ENCODE data around the gene CTNNA2.

The CTNNA2 gene

GRCh38 chr2:79715338-79715737 lies 202.5 kb downstream of the CTNNA2 start:
- DNase-seq = no peak

- no peak for DNase-seq
These were observed 203.4 kb downstream of the CTNNA2 start for GRCh38 chr2:79716266-79716665.

DNA sequence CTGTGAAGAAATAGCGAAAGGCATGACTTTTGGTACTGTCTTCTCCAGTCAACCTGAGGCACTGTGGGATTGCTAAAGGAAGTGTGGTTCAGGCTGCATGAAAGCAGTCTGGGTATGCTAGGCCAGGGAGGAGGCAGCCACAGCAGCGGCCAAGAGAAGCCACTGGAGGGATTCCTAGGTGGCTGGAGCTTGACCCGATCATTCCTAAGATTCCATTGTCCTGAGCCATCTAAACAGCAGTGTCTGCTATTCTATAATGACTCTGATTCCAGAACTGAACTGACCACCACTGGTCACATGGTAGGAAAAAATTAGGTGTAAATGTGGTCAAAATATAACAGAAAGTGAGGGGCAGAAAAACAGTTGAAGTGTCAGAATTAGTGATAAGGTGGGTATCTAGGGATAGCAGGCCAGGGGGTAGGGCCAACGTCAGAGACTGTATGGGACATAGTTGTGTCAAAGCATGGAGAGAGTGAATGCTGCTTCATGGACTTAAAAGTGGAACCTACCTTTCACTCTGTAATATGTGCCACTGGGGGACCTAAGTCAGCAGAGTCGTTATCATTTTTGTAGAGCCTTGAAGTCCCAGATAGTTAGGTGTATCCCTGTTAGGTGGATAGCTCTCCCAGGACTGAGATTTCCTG lies 204.6 kb downstream of the CTNNA2 start:
- DNase-seq = no peak

GRCh38 chr2:79721061-79721460 lies 208.2 kb downstream of the CTNNA2 start:
- no peak for DNase-seq

GRCh38 chr2:79721966-79722365 lies 209.1 kb downstream of the CTNNA2 start:
- no peak for DNase-seq

DNA sequence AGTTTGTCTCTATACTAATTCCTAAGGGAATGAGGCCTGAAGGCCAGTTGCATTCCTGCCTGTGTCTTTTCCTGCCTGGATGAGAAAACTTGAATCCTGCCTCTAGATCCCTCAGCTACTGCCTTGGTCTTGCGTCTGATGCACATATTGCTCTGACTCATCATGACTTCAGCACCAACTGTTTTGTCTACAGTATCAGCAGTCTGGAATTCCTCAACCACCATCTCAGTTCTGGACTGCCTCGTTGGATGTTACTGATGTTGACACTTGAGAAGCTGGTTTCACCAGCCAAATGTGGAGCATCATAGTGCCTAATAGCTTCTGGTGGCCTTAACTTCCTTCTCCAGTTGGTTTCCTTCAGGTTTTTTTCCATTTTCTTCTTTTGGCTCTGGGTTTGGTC lies 211.0 kb downstream of the CTNNA2 start:
- DNase-seq = no peak

DNA sequence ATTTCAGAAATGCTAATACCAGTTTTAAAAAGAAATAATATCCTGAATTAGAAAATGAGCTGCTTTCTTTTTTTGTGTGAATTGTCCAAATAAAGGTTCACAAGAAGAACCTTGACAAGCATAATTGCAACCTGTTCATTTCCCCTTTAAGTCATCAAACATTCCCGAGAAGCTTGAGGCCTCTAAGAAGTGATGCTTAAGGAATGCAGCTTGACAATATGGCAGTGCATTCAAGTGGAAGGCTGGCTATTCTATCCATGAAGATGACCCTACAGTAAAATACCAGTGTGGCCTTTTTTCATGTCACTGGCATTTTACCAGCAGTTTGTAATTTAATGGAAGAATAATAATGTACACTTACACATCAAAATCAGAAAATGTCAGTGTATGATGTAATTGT lies 216.7 kb downstream of the CTNNA2 start:
- DNase-seq = no peak

- no peak for DNase-seq
These were observed 221.7 kb downstream of the CTNNA2 start for GRCh38 chr2:79734518-79734917.

DNA sequence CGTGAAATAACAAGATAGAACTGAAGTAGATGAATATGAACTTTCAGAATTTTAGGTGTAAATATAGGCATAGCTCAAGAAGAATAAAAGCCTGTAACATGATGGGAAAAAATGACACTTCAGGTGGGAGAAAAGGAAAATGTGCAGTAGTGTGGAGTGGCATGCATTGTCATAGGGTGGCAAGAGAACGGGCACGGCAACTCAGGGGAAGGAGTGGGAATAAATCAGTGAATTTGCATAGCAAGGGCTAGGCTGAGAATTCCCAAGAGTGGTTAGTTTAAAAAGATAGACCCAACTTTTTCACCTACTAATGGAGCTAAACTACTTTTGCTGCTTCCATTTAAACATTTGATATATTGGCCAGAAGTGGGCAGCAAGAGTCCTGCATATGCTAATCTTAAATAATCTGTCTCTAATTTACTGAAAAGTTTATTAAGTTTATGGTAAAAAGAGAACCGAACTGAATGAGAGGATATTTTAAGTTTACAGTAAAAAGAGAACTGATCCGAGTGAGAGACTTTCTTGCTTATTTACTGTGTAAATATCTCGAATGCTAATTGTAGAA lies 228.1 kb downstream of the CTNNA2 start:
- no peak for DNase-seq

DNA sequence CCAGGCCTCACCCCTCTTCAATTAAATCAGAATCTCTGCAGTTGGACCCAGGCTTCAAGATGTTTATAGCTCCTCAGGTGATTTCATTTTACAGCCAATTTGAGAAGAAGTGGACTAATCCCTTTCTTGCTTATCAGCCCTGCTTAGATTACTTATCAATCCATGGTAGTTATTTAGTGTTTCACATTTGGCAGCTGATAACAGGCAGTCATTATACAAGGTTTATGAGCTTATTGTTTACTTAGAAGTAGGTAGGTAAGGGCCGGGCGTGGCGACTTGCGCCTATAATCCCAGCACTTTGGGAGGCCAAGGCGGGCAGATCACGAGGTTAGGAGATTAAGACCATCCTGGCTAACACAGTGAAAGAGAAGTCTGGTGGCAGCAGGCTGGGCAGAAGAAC lies 237.5 kb downstream of the CTNNA2 start:
- DNase-seq = no peak

GRCh38 chr2:79757526-79757925 lies 244.7 kb downstream of the CTNNA2 start:
- no peak for DNase-seq

GRCh38 chr2:79758042-79758441 lies 245.2 kb downstream of the CTNNA2 start:
- DNase-seq = no peak

GRCh38 chr2:79758749-79759282 lies 246.0 kb downstream of the CTNNA2 start:
- DNase-seq = no peak

DNA sequence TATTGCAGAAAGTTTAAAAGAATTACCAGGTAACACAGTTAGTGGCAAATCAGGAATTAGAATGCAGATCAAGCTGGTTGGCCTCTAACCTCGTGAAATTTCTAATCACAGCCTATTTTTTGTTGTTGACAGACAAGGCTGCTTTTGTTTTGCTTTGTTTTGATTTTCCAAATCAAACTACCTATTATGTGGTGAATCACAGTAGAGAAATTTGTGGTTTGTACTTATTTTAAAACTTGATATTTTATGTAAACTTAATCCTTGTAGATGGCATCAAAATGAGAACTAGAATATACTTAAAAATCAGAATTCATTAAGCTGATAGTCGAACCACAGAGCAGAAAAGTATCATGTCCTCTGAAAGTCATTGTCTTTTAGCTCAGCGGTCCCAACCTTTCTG lies 258.1 kb downstream of the CTNNA2 start:
- no peak for DNase-seq

DNA sequence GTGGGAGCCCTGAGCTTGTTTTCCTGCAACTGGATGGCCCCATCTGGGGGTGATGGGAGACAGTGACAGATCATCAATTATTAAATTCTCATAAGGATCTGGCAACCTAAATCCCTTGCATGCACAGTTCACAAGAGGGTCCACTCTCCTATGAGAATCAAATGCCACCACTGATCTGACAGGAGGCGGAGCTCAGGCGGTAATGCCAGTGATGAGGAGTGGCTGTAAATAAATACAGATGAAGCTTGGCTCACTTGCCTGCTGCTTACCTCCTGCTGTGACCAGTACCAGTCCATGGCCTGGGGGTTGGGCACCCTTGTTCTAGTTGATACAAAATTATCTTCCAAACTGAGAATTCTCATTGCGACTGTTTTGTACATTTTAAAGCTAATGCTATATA lies 258.6 kb downstream of the CTNNA2 start:
- no peak for DNase-seq

- no peak for DNase-seq
These were observed 261.2 kb downstream of the CTNNA2 start for GRCh38 chr2:79774016-79774415.

GRCh38 chr2:79776461-79776860 lies 263.6 kb downstream of the CTNNA2 start:
- no peak for DNase-seq

- no peak for DNase-seq
These were observed 267.9 kb downstream of the CTNNA2 start for GRCh38 chr2:79780781-79781180.

DNA sequence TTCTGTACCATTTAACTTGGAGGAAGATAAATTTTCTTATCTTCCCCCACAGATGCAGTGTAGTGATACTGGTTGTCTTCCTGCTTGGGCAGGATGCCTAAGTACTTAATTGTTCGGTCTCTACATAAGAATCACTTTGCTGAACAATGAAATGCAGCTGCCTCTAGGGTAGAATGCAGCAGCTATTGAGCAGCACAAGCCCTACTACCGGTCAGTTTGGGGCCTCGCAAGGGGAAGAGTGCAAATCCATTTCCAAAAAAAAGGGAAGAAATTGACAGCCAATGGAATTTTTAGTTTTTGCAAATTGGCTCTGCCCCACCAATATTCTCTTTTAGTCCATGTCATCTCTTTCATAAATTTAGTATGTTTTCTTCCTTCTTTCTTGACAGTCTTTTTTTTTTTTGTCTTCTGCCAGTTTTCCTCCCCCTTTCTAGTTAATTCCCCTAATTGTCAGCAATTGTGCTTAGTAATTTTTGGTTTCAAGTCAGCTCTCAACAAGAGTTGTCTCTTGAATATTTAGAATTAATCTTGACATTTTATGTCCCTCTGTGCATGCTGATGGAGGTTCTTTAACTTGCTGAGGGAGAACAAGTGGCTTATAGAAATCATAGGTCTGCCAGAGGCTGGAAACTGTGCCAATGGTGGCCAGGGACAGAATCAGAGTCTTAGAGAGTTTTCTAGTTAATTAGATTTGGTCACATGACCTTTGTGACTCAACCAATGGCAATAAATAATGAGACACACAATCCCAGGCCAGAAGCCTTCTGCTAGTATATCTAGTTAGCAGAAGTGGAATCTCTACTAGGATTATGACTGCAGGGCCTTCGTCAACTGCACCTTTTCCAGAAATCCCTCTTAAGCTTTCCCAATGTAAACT lies 270.0 kb downstream of the CTNNA2 start:
- DNase-seq = no peak

DNA sequence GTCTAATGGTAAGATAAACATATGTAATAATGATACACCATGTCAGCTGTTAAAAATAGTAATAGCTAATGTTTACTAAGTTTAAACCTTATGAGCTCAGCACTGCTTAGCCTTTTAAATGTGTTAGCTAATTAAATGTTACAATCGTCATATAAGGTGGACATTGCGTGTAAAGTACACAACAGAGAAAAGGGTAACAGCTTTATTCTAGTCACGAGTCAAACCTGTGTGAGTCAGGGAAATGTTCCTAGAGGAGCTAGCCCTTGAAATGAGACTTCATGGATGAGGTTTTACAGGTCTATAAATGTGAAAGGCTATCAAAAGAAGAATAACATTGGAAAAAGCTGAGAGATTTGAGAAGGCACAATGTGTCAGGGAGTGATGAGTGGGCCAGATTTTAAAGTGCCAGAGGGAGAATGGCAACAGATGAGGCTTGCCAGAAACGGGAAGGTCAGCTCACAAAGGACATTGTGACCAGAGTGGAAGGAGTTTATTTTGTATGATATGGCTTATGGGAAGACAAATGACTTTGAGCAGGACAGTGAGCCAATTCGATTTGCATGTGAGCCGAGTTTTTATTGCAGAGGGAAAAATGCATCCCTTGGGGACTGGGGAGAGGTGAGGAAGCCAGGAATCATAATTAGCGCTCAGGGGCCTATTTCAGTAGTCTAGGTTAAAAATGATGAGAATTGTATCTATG lies 276.3 kb downstream of the CTNNA2 start:
- no peak for DNase-seq

DNA sequence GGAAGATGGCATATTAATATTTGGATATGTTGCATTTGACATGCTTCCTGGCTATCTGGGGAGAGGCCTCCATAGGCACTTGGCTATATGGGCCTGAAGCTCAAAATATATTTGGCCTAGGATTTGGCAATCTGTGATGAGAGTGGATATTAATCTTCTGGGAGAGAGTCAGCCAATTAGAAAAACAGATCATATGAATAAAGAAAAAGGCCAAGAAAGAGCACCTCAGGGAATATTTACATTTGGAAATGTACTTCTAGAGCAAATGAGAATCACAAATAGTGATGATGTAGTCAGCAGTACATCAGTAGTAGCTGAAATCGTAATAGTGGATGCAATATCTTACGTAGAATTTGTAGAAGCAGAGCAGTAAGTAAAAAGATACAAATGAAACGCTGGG lies 277.0 kb downstream of the CTNNA2 start:
- no peak for DNase-seq

- DNase-seq = no peak
These were observed 279.2 kb downstream of the CTNNA2 start for GRCh38 chr2:79792090-79792489.

DNA sequence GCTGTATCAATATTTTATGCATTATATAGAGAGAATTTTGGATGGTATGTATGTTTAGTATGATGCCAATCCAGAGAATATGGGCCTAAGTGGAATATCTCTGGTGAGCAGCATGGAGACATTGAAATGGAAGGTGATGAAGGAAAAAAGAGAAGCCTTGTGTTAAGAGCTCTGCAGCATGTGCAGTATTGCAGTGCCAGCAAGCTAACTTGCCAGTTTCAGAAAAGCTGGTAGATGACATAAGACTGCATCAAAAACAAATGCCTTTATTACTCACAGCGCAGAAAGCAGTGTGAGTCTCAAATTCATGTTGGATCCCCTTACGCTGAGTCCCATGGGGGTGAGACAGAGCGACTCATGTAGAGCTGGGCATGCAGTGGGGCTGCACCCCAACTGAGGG lies 280.2 kb downstream of the CTNNA2 start:
- DNase-seq = no peak
